Measurements from ENCODE around the gene TSR3. TPM values are rescaled to one million over a fixed set of nuclear protein-coding genes. Genes with fewer than 3 reads are reported as not detected.

The TSR3 gene
- total RNA-seq, 1 experiment from 2014 or later = 58.8 TPM

DNA sequence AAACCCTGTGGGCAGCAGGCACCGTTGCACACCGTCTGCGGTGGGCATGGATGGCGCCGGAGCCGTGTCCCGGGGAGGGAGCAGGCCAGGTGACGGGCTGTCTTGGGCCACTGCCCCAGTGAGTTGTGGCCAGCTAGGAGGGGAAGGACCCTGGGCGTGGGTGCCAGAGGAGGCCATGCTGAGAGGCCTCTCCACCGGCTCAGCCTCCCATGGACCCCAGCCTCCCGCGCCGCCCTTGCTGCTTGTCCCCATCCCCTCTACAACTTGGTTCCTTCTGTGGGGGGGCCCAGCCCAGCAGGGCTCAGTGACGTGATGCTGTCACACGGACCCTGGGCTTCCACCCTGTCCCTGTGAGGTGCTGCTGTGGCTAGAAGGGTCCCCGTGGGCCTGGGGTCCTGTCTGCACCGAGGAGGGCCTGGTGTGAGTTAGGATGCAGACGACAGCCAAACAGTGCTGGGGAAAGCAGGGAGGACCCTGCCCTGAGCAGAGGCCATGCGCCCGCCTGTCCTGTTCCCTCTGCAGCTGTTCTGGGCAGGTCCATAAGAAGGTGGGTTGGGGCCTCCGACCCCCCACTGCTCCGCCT, 30.9 kb downstream of the TSR3 start:
- Histone ChIP-seq H2BK5ac (ENCODE audit: insufficient read length, low read length) (no peak overlapping the region), H4K5ac (ENCODE audit: insufficient read length, low read depth, low read length) (no peak overlapping the region), H3K27me3 (ENCODE audit: insufficient read depth, low read length) (no peaks in the 10 kb centered on the region), H3T11ph (ENCODE audit: low read length) (no peak overlapping the region), H3K14ac (ENCODE audit: insufficient read depth, low read length) (no peak overlapping the region), H3K4me2 (ENCODE audit: insufficient read depth, insufficient read length, low read length) (no peak overlapping the region), H4K20me1 (ENCODE audit: control insufficient read depth, insufficient read depth, insufficient read length) (no peaks in the 10 kb centered on the region), H4K91ac (ENCODE audit: insufficient read length, low read depth, low read length) (no peak overlapping the region), H3K23ac (ENCODE audit: insufficient read length, low read depth, low read length) (no peak overlapping the region), H2AFZ (ENCODE audit: low read length) (no peak overlapping the region), H3K79me1 (ENCODE audit: insufficient read depth, low read depth, low read length, poor library complexity, severe bottlenecking) (no peaks in the 10 kb centered on the region), H2AK5ac (ENCODE audit: insufficient read length, low read length) (no peak overlapping the region), H3K27ac (ENCODE audit: insufficient read length, low read depth, low read length) (no peak overlapping the region), H3K9me3 (ENCODE audit: control insufficient read depth, low read depth, low read length) (no peaks in the 10 kb centered on the region), H3K18ac (ENCODE audit: insufficient read length, low read depth, low read length) (no peak overlapping the region), H4K8ac (replicated peaks; ENCODE audit: insufficient read length, low read depth, low read length) (no peak overlapping the region), H2BK12ac (ENCODE audit: insufficient read length, low read depth, low read length) (no peak overlapping the region), H3K4ac (ENCODE audit: low read depth, low read length) (no peak overlapping the region), H3K4me1 (ENCODE audit: insufficient read depth, low read length) (no peaks in the 10 kb centered on the region), H3K23me2 (ENCODE audit: insufficient read length, low read depth, low read length, poor library complexity, severe bottlenecking) (no peaks in the 10 kb centered on the region), H3K79me2 (ENCODE audit: insufficient read depth, low read length) (peaks cover 2% of the 10 kb centered on the region; the same call in 1 of the 2 replicates), H3K56ac (ENCODE audit: insufficient read length, low read depth, low read length) (no peak overlapping the region), H3K9ac (ENCODE audit: extremely low read depth, insufficient read length, low read length) (no peak overlapping the region), H2BK15ac (ENCODE audit: low read depth, low read length) (no peak overlapping the region), H2BK20ac (ENCODE audit: low read depth, low read length, poor library complexity, severe bottlenecking) (no peak overlapping the region), H2BK120ac (ENCODE audit: low read depth, low read length, poor library complexity, severe bottlenecking) (no peak overlapping the region)
- DNase-seq = no peak
- TF ChIP-seq, protein P1, sequence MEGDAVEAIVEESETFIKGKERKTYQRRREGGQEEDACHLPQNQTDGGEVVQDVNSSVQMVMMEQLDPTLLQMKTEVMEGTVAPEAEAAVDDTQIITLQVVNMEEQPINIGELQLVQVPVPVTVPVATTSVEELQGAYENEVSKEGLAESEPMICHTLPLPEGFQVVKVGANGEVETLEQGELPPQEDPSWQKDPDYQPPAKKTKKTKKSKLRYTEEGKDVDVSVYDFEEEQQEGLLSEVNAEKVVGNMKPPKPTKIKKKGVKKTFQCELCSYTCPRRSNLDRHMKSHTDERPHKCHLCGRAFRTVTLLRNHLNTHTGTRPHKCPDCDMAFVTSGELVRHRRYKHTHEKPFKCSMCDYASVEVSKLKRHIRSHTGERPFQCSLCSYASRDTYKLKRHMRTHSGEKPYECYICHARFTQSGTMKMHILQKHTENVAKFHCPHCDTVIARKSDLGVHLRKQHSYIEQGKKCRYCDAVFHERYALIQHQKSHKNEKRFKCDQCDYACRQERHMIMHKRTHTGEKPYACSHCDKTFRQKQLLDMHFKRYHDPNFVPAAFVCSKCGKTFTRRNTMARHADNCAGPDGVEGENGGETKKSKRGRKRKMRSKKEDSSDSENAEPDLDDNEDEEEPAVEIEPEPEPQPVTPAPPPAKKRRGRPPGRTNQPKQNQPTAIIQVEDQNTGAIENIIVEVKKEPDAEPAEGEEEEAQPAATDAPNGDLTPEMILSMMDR (conservative IDR thresholded peaks at IDR 0.05) = no peak
- Mint-ChIP-seq H3K4me1 (peaks cover 0 to 4% of the 10 kb centered on the region in 2 experiments; a peak in 1 of 4 replicates), H3K4me3 (no peak overlapping the region), H3K27ac (peak overlapping the region in 1 of 3 experiments; percentile 15; a peak in 1 of 7 replicates), H3K36me3 (ENCODE audit: insufficient read depth in 1 of 3, low read depth in 3 of 3) (peaks cover 45 to 90% (median 72%) of the 10 kb centered on the region in 3 experiments), H3K27me3 (ENCODE audit: low read depth) (no peaks in the 10 kb centered on the region), H3K9me3 (no peaks in the 10 kb centered on the region)
- no CpG with 5 or more reads among the region's 22 CpGs for WGBS (ENCODE audit: extremely low coverage, insufficient read length, low lambda C conversion rate)
